Astrocyte of the spinal cord (primary cell): ENCODE data around the gene BUB1B.
"Not testable (repeated sequence)": the region's sequence is repeated elsewhere in the genome, so short reads cannot be mapped to it uniquely, and the experiment has no call there.

Experiments used
- DNase-seq: peaks from one replicate; pipeline ENCODE4 v3.0.0; 2011; ENCODE audit warnings: low read depth, low spot score
- H3K4me3 ChIP-seq: 2 replicates; pipeline ENCODE4 v1.5.1; 2011; ENCODE audit warnings: low read depth, mild to moderate bottlenecking, low read length, moderate library complexity
- in situ Hi-C: cut with HindIII; loops from 2 replicates; pipeline ENCODE4 v1.10.0; 2017; ENCODE audit warnings: low sequenced_read_pairs
- TF ChIP-seq, protein P1 (sequence below): IDR thresholded peaks from 2 replicates; pipeline ENCODE4 v1.5.1; 2012; ENCODE audit warnings: low read depth, mild to moderate bottlenecking, low read length, inconsistent platforms

BUB1B gene, protein sequence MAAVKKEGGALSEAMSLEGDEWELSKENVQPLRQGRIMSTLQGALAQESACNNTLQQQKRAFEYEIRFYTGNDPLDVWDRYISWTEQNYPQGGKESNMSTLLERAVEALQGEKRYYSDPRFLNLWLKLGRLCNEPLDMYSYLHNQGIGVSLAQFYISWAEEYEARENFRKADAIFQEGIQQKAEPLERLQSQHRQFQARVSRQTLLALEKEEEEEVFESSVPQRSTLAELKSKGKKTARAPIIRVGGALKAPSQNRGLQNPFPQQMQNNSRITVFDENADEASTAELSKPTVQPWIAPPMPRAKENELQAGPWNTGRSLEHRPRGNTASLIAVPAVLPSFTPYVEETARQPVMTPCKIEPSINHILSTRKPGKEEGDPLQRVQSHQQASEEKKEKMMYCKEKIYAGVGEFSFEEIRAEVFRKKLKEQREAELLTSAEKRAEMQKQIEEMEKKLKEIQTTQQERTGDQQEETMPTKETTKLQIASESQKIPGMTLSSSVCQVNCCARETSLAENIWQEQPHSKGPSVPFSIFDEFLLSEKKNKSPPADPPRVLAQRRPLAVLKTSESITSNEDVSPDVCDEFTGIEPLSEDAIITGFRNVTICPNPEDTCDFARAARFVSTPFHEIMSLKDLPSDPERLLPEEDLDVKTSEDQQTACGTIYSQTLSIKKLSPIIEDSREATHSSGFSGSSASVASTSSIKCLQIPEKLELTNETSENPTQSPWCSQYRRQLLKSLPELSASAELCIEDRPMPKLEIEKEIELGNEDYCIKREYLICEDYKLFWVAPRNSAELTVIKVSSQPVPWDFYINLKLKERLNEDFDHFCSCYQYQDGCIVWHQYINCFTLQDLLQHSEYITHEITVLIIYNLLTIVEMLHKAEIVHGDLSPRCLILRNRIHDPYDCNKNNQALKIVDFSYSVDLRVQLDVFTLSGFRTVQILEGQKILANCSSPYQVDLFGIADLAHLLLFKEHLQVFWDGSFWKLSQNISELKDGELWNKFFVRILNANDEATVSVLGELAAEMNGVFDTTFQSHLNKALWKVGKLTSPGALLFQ

DNA sequence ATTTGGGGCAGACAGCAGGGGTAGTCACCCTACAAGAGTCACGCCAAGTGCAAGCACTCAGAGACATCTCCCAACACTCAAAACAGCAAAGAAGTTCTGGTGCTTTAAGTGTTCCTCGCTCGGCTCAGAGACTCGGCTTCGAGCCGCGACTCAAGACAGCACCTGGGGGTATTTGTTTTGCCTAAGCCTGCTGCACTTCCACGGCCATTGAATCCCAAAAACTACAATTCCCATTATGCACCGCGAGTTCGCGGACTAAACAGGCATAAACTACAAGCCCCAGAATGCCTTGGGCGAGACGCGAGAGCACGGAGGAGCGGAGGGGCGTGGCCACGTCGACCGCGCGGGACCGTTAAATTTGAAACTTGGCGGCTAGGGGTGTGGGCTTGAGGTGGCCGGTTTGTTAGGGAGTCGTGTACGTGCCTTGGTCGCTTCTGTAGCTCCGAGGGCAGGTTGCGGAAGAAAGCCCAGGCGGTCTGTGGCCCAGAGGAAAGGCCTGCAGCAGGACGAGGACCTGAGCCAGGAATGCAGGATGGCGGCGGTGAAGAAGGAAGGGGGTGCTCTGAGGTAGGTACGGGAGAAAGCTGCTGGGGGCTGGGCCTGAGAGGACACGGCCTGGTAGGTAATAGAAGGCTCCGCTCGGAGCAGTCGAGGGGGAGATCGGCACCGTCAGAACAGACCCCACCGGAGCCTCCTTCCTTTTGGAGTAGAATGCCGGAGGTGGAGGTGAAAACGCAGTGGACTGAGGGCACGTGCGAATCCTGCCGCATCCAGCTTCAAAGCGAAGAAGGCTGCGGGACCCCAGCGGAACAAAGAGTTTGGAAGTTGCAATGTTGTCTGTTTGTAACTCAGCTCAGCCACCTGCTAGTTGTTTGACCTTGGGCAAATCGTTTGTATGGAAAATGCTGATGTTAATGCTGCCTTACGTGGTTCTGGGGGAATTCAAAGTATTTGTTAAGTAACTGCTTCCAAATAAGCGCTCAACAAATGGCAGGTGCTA is at the start of gene BUB1B:
TSS of gene BUB1B (plus strand) at position 381 of the 1,000 bp plus-strand sequence. CDS start at position 533, 152 bp downstream.
- H3K4me3 ChIP-seq, result peak within 1 kb of the TSS; percentile 96
- DNase-seq, result peak; percentile 93
- TF ChIP-seq, protein P1, sequence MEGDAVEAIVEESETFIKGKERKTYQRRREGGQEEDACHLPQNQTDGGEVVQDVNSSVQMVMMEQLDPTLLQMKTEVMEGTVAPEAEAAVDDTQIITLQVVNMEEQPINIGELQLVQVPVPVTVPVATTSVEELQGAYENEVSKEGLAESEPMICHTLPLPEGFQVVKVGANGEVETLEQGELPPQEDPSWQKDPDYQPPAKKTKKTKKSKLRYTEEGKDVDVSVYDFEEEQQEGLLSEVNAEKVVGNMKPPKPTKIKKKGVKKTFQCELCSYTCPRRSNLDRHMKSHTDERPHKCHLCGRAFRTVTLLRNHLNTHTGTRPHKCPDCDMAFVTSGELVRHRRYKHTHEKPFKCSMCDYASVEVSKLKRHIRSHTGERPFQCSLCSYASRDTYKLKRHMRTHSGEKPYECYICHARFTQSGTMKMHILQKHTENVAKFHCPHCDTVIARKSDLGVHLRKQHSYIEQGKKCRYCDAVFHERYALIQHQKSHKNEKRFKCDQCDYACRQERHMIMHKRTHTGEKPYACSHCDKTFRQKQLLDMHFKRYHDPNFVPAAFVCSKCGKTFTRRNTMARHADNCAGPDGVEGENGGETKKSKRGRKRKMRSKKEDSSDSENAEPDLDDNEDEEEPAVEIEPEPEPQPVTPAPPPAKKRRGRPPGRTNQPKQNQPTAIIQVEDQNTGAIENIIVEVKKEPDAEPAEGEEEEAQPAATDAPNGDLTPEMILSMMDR, result no peak
- in situ Hi-C loops, result no loop called here

DNA sequence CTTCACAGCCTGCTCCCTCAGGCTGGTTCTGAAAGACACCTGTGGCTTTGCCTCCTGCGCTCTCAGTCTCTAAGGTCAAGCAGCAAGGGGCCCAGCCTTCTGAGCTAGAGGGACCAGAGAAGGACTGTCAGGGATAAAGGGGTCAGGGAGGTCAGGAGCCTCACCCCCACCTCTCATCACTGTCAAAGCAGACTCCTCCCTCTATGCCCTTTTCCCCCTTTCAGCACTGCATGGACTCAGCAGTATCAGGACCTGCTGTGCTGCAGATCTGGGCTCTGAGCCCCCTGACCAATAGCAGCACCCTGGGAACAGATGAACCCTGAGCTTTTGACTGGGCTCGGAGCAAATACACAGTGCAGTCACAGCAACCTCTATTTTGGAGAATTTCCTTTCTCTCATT is 49.0 kb upstream of the BUB1B start:
- TF ChIP-seq, protein P1, result no peak
- in situ Hi-C loops, result no loop called here

DNA sequence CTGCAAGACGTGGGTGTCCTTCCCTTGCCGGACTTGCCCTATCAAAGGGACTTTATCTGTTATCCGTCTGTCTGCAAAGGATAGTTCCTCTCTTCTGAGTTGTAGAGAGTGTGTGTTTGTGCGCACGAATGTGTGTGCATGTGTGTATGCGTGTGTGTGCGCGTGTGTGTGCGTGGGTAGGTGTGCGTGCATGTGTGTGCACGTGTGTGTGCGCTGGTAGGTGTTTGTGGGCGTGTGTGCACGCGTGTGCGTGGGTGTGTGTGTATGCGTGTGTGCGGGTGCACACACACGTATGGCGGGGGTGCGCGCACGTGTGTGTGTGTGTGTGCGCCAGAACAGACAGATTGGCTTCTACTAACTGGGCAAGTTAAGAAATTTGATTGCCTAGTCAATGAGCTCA is 48.1 kb upstream of the BUB1B start:
- TF ChIP-seq, protein P1, result no peak
- in situ Hi-C loops, result no loop called here
- DNase-seq, result no peak
- H3K4me3 ChIP-seq, result no peak overlapping the region

More for the DNA sequence above, 49.0 kb upstream of the BUB1B start:
- H3K4me3 ChIP-seq, result no peak overlapping the region
- no peak for DNase-seq

DNA sequence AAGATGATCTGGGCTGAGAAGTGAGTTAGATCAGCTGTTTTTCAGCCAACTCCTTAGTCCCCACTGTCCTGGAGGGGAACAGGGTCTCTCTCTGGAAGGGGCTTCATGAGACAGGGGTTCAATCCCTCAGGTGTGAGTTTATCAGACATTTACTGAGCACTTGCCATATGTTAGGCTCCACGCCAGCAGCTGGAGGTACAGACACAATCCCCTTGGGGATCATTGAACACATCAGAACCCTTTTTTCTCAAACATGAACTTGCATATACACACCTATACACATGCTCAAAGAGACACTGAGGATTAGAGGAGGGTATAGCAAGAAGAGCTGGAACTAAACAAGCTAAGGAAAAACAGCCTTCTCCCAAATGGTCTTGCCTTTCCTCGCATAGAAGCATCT is 46.7 kb upstream of the BUB1B start:
- no peak for DNase-seq
- TF ChIP-seq, protein P1, result no peak
- no peak overlapping the region for H3K4me3 ChIP-seq
- in situ Hi-C loops, result no loop called here

DNA sequence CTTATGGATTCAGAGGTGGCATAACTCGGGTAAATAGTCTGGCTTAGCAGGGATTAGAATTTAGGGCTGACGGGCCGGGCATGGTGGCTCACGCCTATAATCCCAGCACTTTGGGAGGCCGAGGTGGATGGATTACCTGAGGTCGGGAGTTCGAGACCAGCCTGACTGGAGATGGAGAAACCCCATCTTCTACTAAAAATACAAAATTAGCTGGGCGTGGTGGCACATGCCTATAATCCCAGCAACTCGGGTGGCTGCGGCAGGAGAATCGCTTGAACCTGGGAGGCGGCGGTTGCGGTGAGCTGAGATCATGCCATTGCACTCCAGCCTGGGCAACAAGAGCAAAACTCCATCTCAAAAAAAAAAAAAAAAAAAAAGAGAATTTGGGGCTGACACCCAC is 45.8 kb upstream of the BUB1B start:
- H3K4me3 ChIP-seq, DNase-seq, in situ Hi-C loops: not testable (repeated sequence)

DNA sequence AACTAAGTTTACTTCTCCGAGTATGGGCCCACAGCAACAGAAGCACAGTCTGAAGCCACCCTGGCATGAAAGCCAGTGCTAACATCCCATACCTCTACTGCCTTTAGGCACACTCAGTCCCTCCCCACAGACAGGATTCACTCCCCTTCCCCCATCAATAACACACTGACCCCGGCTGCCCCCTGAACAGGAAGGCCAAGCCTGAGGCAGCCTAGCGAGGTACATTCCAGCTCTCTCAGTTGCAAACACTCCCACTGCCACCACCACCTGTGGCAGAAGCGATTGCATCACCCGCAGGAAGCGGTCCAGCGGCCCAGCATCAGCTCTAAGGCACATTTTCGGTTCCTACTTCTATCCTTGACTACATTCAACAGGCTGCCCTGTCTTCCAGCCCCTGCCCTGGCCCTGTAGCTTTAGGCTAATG is 45.2 kb upstream of the BUB1B start:
- H3K4me3 ChIP-seq, result no peak overlapping the region
- TF ChIP-seq, protein P1, result no peak
- DNase-seq, result no peak
- in situ Hi-C loops, result no loop called here
